ENCODE results near the gene SNX20.

SNX20 gene, protein sequence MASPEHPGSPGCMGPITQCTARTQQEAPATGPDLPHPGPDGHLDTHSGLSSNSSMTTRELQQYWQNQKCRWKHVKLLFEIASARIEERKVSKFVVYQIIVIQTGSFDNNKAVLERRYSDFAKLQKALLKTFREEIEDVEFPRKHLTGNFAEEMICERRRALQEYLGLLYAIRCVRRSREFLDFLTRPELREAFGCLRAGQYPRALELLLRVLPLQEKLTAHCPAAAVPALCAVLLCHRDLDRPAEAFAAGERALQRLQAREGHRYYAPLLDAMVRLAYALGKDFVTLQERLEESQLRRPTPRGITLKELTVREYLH

DNA sequence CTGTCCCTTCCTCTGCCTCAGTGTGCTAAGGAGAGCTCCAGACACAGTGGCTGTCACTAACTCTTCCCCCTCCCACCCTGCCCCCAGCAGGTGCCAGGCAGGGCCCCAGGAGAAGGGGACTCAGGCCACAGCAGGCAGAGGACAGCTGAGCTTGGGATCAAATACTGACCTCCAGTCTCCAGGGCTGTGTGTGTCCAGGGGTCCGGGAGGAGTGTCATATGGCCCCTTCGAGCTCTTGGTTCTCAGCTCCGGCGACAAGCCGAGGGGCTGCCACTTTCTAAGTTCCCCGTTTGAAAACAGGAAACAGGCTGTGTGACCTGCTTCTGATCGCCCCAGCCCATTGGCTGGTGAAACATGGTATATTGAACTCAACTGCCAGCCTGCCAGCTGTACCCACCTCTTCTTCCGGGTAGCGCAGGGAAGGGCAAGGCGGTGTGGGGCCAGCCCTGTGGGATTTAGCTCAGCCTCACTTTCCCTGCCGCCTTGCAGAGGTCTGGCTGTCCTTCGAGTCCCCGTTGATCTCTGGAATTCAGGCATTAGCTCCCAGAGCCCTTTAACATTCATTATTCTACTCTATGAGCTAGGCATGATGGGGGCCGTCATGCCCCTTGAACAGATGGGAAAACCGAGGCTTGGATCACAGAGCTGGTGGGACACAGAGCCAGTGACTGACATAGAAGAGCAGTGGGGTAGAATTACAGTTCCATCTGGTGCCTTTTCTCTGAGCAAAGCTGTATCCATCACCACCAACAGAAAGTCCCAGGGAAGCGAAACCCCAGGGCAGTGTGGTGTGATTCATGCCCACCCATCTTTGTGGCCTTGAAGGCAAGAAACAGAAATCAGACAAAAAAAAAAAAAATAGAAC lies at the start of gene SNX20:
TSS of gene SNX20 (minus strand) at position 292 of the 865 bp plus-strand sequence. CDS start 3,786 bp downstream, outside the sequence.
- no peak for TF ChIP-seq TOX (CRISPR knock-in tag; IDR thresholded peaks at IDR 0.05; ENCODE audit: borderline replicate concordance)
- TF ChIP-seq, protein P1, sequence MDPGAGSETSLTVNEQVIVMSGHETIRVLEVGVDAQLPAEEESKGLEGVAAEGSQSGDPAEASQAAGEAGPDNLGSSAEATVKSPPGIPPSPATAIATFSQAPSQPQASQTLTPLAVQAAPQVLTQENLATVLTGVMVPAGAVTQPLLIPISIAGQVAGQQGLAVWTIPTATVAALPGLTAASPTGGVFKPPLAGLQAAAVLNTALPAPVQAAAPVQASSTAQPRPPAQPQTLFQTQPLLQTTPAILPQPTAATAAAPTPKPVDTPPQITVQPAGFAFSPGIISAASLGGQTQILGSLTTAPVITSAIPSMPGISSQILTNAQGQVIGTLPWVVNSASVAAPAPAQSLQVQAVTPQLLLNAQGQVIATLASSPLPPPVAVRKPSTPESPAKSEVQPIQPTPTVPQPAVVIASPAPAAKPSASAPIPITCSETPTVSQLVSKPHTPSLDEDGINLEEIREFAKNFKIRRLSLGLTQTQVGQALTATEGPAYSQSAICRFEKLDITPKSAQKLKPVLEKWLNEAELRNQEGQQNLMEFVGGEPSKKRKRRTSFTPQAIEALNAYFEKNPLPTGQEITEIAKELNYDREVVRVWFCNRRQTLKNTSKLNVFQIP (CRISPR knock-in tag; IDR thresholded peaks at IDR 0.05; ENCODE audit: borderline replicate concordance, low read depth), result no peak
- no peak for TF ChIP-seq ESRRG (CRISPR knock-in tag; IDR thresholded peaks at IDR 0.05)
- TF ChIP-seq ZNF565 (CRISPR knock-in tag; conservative IDR thresholded peaks at IDR 0.05; ENCODE audit: low read depth), result no peak
- TF ChIP-seq ZNF70 (CRISPR knock-in tag; IDR thresholded peaks at IDR 0.05), result no peak
- no peak for TF ChIP-seq CSDC2 (CRISPR knock-in tag; IDR thresholded peaks at IDR 0.05)
- no peak for TF ChIP-seq GLIS3 (CRISPR knock-in tag; IDR thresholded peaks at IDR 0.05)
- TF ChIP-seq PATZ1 (CRISPR knock-in tag; IDR thresholded peaks at IDR 0.05; ENCODE audit: borderline replicate concordance), result no peak
- TF ChIP-seq, protein P2, sequence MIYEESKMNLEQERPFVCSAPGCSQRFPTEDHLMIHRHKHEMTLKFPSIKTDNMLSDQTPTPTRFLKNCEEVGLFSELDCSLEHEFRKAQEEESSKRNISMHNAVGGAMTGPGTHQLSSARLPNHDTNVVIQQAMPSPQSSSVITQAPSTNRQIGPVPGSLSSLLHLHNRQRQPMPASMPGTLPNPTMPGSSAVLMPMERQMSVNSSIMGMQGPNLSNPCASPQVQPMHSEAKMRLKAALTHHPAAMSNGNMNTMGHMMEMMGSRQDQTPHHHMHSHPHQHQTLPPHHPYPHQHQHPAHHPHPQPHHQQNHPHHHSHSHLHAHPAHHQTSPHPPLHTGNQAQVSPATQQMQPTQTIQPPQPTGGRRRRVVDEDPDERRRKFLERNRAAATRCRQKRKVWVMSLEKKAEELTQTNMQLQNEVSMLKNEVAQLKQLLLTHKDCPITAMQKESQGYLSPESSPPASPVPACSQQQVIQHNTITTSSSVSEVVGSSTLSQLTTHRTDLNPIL (CRISPR knock-in tag; IDR thresholded peaks at IDR 0.05; ENCODE audit: low read depth), result no peak
- ATAC-seq, result no peak

DNA sequence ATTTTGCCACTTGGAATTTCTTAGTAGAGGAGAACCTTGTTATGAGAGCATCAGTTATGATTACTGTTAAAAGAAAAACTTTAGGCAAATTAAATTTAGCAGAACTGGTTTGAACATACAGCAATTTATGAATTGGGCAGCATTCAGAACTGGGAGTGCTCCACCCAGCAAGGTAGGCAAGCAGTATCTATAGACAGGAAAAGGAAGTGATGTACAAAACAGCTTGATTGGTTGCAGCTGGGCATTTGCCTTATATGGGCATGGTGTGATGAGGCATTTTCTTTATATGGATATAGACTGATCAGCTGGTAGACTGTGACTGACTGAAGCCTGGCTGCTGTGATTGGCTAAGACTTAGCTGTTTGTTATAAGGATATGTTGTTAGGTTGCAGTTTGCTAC lies 43.2 kb upstream of the SNX20 start:
- no peak for TF ChIP-seq OSR1 (CRISPR knock-in tag; IDR thresholded peaks at IDR 0.05)
- TF ChIP-seq PPARA (CRISPR knock-in tag; IDR thresholded peaks at IDR 0.05; ENCODE audit: borderline replicate concordance), result no peak
- no peak for TF ChIP-seq ZNF70 (CRISPR knock-in tag; IDR thresholded peaks at IDR 0.05)
- no peak for TF ChIP-seq RARB (CRISPR knock-in tag; IDR thresholded peaks at IDR 0.05)
- no peak for TF ChIP-seq ESRRG (CRISPR knock-in tag; IDR thresholded peaks at IDR 0.05)
- no peak for TF ChIP-seq ISL1 (CRISPR knock-in tag; IDR thresholded peaks at IDR 0.05)
- ATAC-seq, result no peak

GRCh38 chr16:50722960-50723359 lies 41.8 kb upstream of the SNX20 start:
- no peak for ATAC-seq
- TF ChIP-seq ISL1 (CRISPR knock-in tag; IDR thresholded peaks at IDR 0.05) (no peak), BACH2 (CRISPR knock-in tag; IDR thresholded peaks at IDR 0.05; ENCODE audit: borderline replicate concordance) (no peak), TSHZ2 (CRISPR knock-in tag; IDR thresholded peaks at IDR 0.05) (no peak), CSDC2 (CRISPR knock-in tag; IDR thresholded peaks at IDR 0.05) (no peak), ZNF565 (CRISPR knock-in tag; conservative IDR thresholded peaks at IDR 0.05; ENCODE audit: low read depth) (no peak), TCF4 (CRISPR knock-in tag; IDR thresholded peaks at IDR 0.05; ENCODE audit: borderline replicate concordance) (no peak)

- no peak for ATAC-seq
- TF ChIP-seq GLIS3 (CRISPR knock-in tag; IDR thresholded peaks at IDR 0.05), result no peak
- TF ChIP-seq, protein P2 (CRISPR knock-in tag; IDR thresholded peaks at IDR 0.05; ENCODE audit: low read depth), result no peak
- no peak for TF ChIP-seq ZNF70 (CRISPR knock-in tag; IDR thresholded peaks at IDR 0.05)
- TF ChIP-seq ZC3H10 (CRISPR knock-in tag; IDR thresholded peaks at IDR 0.05), result no peak
- TF ChIP-seq RARB (CRISPR knock-in tag; IDR thresholded peaks at IDR 0.05), result no peak
- no peak for TF ChIP-seq ZFP30 (CRISPR knock-in tag; IDR thresholded peaks at IDR 0.05)
- no peak for TF ChIP-seq BACH2 (CRISPR knock-in tag; IDR thresholded peaks at IDR 0.05; ENCODE audit: borderline replicate concordance)
- no peak for TF ChIP-seq ARNTL (CRISPR knock-in tag; IDR thresholded peaks at IDR 0.05; ENCODE audit: borderline replicate concordance, low read depth)
- TF ChIP-seq PATZ1 (CRISPR knock-in tag; IDR thresholded peaks at IDR 0.05; ENCODE audit: borderline replicate concordance), result no peak
- TF ChIP-seq ESRRG (CRISPR knock-in tag; IDR thresholded peaks at IDR 0.05), result no peak
- no peak for TF ChIP-seq PPARA (CRISPR knock-in tag; IDR thresholded peaks at IDR 0.05; ENCODE audit: borderline replicate concordance)
These were observed 41.3 kb upstream of the SNX20 start for GRCh38 chr16:50722405-50722737.

Measured in SK-N-SH treated with all-trans-retinoic acid at 6 μM for 48 hours (cell line).